Measurements from ENCODE around the gene CRISPLD2. TPM values are rescaled to one million over a fixed set of nuclear protein-coding genes. Genes with fewer than 3 reads are reported as not detected.

The CRISPLD2 gene
- total RNA-seq, 4 donors from 2014 or later: 174 to 411 (median 219) TPM

DNA sequence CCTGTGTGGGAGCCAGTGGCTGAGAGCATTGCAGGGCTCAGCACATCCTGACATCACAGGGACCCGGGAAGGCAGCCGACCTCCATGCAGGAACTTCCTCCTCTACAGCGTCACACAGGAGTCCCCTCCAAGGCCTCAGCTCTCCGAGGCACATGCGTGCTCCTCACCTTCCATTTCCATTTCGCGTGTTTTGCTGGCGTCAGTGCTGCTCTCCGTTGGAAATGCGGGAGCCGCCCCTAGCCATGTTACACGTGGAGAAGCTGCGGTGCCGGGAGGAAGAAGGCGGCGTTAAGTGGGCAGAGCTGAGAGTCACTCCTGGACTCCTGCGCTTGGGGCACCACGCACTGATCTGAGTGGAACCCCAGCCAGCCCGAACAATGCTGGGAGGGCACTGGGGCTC, 25.2 kb upstream of the CRISPLD2 start:
- peak overlapping the region in 1 of 2 donors; percentile 41 for H3K4me3 ChIP-seq
- WGBS, 2 donors (ENCODE audit: low coverage in 1 of 2): 72% methylated on average over 11 of the region's 19 CpGs; no CpG with 5 or more reads in 1 of the 2 donors
- TF ChIP-seq, protein P1, sequence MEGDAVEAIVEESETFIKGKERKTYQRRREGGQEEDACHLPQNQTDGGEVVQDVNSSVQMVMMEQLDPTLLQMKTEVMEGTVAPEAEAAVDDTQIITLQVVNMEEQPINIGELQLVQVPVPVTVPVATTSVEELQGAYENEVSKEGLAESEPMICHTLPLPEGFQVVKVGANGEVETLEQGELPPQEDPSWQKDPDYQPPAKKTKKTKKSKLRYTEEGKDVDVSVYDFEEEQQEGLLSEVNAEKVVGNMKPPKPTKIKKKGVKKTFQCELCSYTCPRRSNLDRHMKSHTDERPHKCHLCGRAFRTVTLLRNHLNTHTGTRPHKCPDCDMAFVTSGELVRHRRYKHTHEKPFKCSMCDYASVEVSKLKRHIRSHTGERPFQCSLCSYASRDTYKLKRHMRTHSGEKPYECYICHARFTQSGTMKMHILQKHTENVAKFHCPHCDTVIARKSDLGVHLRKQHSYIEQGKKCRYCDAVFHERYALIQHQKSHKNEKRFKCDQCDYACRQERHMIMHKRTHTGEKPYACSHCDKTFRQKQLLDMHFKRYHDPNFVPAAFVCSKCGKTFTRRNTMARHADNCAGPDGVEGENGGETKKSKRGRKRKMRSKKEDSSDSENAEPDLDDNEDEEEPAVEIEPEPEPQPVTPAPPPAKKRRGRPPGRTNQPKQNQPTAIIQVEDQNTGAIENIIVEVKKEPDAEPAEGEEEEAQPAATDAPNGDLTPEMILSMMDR (IDR thresholded peaks at IDR 0.05): no peak
- TF ChIP-seq POLR2AphosphoS5 (IDR thresholded peaks at IDR 0.05): no peak
- no peak for TF ChIP-seq POLR2A (IDR thresholded peaks at IDR 0.05)
- no peak for TF ChIP-seq EP300 (IDR thresholded peaks at IDR 0.05)
- H3K9me3 ChIP-seq: no peaks in the 10 kb centered on the region
- peak overlapping the region; percentile 72 to 90 (median 84) for H3K27ac ChIP-seq
- H3K36me3 ChIP-seq: no peaks in the 10 kb centered on the region
- H3K4me1 ChIP-seq: peaks cover 0 to 18% (median 11%) of the 10 kb centered on the region in 3 donors
- no peak for ATAC-seq
- H3K27me3 ChIP-seq: no peaks in the 10 kb centered on the region

DNA sequence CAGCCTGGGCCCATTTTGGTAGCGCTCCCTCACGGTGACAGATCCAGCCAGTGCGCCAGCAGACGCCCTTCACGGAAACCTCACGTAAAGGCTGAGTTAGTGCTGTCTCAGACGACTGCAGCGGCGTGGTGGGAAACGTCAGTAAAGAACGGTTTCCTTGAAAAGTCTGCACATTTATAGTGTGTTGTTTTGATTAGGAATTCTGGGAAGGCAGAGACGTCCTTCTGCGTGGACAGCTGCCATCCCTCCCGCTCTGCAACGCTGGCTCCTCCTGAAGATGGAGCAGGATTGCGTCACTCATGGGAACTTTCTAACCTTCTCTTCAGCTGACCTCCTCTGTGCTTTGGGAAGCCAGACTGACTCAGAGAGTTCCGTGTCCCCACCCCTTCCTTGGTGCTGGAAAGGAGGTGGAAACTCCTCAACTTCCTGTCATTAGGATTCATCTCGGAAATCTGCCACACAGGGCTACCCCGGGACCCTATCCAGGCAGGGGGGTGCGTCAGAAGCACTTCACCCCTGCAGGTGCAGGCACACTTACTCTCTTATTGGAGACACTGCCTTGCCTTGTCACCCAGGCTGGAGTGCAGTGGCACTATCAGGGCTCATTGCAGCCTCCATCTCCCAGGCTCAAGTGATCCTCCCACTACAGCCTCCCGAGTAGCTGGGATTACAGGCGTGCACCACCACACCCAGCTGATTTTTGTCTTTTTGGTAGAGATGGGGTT, 24.3 kb upstream of the CRISPLD2 start:
- ATAC-seq: peak; percentile 99
- Histone ChIP-seq H3K9me3 (no peaks in the 10 kb centered on the region), H3K36me3 (no peaks in the 10 kb centered on the region), H3K4me1 (peaks cover 0 to 18% (median 11%) of the 10 kb centered on the region in 3 donors), H3K27me3 (no peaks in the 10 kb centered on the region), H3K4me3 (peak overlapping the region in 1 of 2 donors; percentile 41), H3K27ac (peak overlapping the region; percentile 72 to 90 (median 84))
- TF ChIP-seq, protein P1 (IDR thresholded peaks at IDR 0.05): no peak
- TF ChIP-seq POLR2A (IDR thresholded peaks at IDR 0.05) (peak; percentile 42 to 44), POLR2AphosphoS5 (IDR thresholded peaks at IDR 0.05) (peak; percentile 99), EP300 (IDR thresholded peaks at IDR 0.05) (peak; percentile 80)
- 20 to 28% methylated on average over 5 to 14 of the region's 22 CpGs for WGBS, 2 donors (ENCODE audit: low coverage in 1 of 2)

DNA sequence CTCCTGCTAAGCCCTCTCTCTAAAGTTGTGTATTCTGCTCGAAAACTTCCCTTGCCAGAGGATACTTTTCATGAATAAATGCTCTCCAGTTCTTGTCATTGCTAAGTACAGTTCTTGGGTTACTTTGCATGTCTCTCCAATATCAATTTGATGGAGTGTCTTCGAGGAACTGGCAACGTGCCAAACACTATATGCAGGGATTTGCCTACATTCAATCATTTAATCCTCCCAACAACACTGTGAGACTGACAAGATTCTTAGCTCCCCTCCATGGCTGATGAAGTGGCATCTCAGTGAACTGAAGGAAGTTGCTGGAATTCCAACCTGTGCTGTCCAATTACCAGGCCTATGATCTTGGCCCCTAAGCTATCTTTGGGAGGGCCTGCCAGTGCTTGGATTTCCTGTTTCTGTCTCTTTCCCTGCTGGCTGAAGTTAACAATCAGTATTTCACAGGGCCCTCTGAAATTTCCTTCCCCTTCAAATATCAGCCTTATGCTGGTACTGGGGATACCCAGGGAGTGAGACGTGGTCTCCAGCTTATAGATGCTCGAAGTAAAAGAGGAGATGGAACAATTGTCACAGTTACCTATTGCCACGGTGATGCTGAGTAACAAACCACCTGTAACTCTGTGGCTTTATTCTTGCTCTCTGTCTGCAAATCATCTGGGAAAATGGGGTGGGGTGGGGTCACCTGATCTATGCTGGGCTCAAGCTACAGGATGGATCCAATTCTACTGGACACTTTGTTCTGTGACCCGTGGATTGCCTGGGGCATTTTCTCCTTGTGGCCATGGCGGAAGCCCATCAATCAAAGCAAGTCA, 19.4 kb upstream of the CRISPLD2 start:
- H3K36me3 ChIP-seq: no peaks in the 10 kb centered on the region
- no peak overlapping the region for H3K4me3 ChIP-seq
- WGBS, 2 donors (ENCODE audit: low coverage in 1 of 2): 39 to 46% methylated on average over 4 of the region's 8 CpGs
- no peak for ATAC-seq
- peaks cover 0 to 6% (median 0%) of the 10 kb centered on the region in 3 donors for H3K4me1 ChIP-seq
- no peak for TF ChIP-seq POLR2AphosphoS5 (IDR thresholded peaks at IDR 0.05)
- no peak for TF ChIP-seq EP300 (IDR thresholded peaks at IDR 0.05)
- TF ChIP-seq POLR2A (IDR thresholded peaks at IDR 0.05): no peak
- TF ChIP-seq, protein P1 (IDR thresholded peaks at IDR 0.05): no peak
- H3K27ac ChIP-seq: no peak overlapping the region
- no peaks in the 10 kb centered on the region for H3K27me3 ChIP-seq
- H3K9me3 ChIP-seq: no peaks in the 10 kb centered on the region

DNA sequence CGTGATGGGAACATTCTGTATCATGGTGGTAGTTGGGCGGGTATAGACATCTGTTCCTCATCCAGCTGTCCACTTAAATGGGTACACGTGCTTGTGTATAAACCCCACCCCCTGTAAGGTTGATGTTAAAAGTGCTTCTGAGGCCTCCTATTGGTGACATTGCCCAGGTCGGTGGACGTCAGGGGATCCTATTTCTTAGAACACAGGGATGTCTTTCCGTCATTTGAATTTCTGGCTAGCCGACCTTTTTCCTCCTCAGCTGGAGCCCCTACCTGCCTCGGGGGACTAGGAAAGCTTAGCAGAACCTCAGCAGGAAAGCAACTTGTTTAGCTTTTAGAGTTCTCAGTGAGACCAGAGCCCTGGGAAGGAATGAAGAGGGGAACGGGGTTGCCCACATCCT, 16.6 kb upstream of the CRISPLD2 start:
- WGBS, 2 donors (ENCODE audit: low coverage in 1 of 2): 77 to 80% methylated on average over 2 to 4 of the region's 9 CpGs
- no peak for ATAC-seq
- H3K9me3 ChIP-seq: no peaks in the 10 kb centered on the region
- no peaks in the 10 kb centered on the region for H3K36me3 ChIP-seq
- H3K4me1 ChIP-seq: peaks cover 0 to 8% (median 0%) of the 10 kb centered on the region in 3 donors
- no peaks in the 10 kb centered on the region for H3K27me3 ChIP-seq
- no peak overlapping the region for H3K27ac ChIP-seq
- TF ChIP-seq POLR2A (IDR thresholded peaks at IDR 0.05) (no peak), EP300 (IDR thresholded peaks at IDR 0.05) (no peak), POLR2AphosphoS5 (IDR thresholded peaks at IDR 0.05) (no peak)
- TF ChIP-seq, protein P1 (IDR thresholded peaks at IDR 0.05): no peak
- H3K4me3 ChIP-seq: no peak overlapping the region
